H1 (cell line): ENCODE measurements around the gene GCK. TPM values are rescaled to one million over a fixed set of nuclear protein-coding genes. Genes with fewer than 3 reads are reported as not detected.

Experiments used
- CTCF ChIA-PET: fragments of 300-600 bp; sonication (Branson Sonifier 250); formaldehyde crosslinking; loops from one replicate; lab custom pipeline; 2021; ENCODE audit not compliant: partially characterized antibody; lab: Charles Lee
- POLR2A ChIA-PET: fragments of 300-600 bp; sonication (Branson Sonifier 250); formaldehyde crosslinking; loops from one replicate; lab custom pipeline; 2021; ENCODE audit warnings: inconsistent platforms; ENCODE audit not compliant: partially characterized antibody; lab: Charles Lee
- DNase-seq, 2 experiments: peaks; one replicate each; pipeline versions ENCODE4 v3.0.0 to v3.0.0-alpha.2; 2010 to 2022; ENCODE audit warnings: low spot score in 2 of 2, low read depth in 1 of 2, mixed read lengths in 1 of 2
- FAIRE-seq: peaks from 2 replicates; lab custom pipeline; 2011; peaks lifted over from hg19 to GRCh38; lab: Jason Lieb, UNC
- H2AFZ ChIP-seq: 2 replicates; pipeline ENCODE4 v1.8.1; 2012; ENCODE audit warnings: low read length, inconsistent platforms
- H2AK5ac ChIP-seq: 2 replicates; pipeline ENCODE4 v1.6.1; 2013; ENCODE audit warnings: low read depth, low read length
- H2BK120ac ChIP-seq: replicated peaks from 2 replicates; pipeline ENCODE3; 2013; ENCODE audit warnings: low read depth, low read length, inconsistent platforms
- H2BK12ac ChIP-seq: 2 replicates; pipeline ENCODE4 v1.6.1; 2013; ENCODE audit warnings: low read depth, low read length
- H2BK15ac ChIP-seq: 2 replicates; pipeline ENCODE4 v1.6.1; 2013; ENCODE audit warnings: low read length
- H2BK20ac ChIP-seq: 2 replicates; pipeline ENCODE4 v1.6.1; 2013; ENCODE audit warnings: low read length
- H2BK5ac ChIP-seq: 2 replicates; pipeline ENCODE4 v1.6.1; 2013; ENCODE audit warnings: low read depth, low read length
- H3K14ac ChIP-seq: 2 replicates; pipeline ENCODE4 v1.6.1; 2013; ENCODE audit warnings: inconsistent platforms; ENCODE audit not compliant: insufficient read length
- H3K18ac ChIP-seq: 2 replicates; pipeline ENCODE4 v1.6.1; 2013; ENCODE audit warnings: low read length; ENCODE audit errors: extremely low read depth
- H3K23ac ChIP-seq: 2 replicates; pipeline ENCODE4 v1.6.1; 2013; ENCODE audit warnings: inconsistent platforms; ENCODE audit not compliant: insufficient read length
- H3K23me2 ChIP-seq: 2 replicates; pipeline ENCODE4 v1.6.1; 2013; ENCODE audit warnings: low read depth, low read length
- H3K27ac ChIP-seq: 2 replicates; pipeline ENCODE4 v1.6.1; 2011; ENCODE audit warnings: low read depth, low read length, inconsistent platforms
- H3K27me3 ChIP-seq, 4 experiments: replicated peaks in 1 of 4; 1 replicate in 1 of 4; 2 replicates in 3 of 4; pipeline versions ENCODE4 v1.6.1 to v1.8.1; 2011 to 2013; ENCODE audit warnings: low read length in 3 of 4, mild to moderate bottlenecking in 3 of 4, inconsistent platforms in 2 of 4, mixed read lengths in 2 of 4, moderate library complexity in 1 of 4; ENCODE audit not compliant: control insufficient read depth in 3 of 4, insufficient read depth in 3 of 4; ENCODE audit errors: extremely low read depth in 1 of 4
- H3K36me3 ChIP-seq, 4 experiments: 2 replicates each; pipeline versions ENCODE4 v1.6.1 to v1.8.1; 2011 to 2013; ENCODE audit warnings: mild to moderate bottlenecking in 4 of 4, low read length in 3 of 4, moderate library complexity in 2 of 4, control low read depth in 1 of 4, inconsistent platforms in 1 of 4; ENCODE audit not compliant: insufficient read depth in 4 of 4, control insufficient read depth in 2 of 4
- H3K4ac ChIP-seq: replicated peaks from 2 replicates; pipeline ENCODE3; 2013; ENCODE audit warnings: low read length, low read depth, mixed read lengths, inconsistent platforms; ENCODE audit not compliant: insufficient read length
- H3K4me1 ChIP-seq, 4 experiments: replicated peaks in 1 of 4; 1 replicate in 1 of 4; 2 replicates in 3 of 4; pipeline versions ENCODE4 v1.6.1 to v1.8.1; 2011 to 2013; ENCODE audit warnings: low read length in 3 of 4, inconsistent platforms in 2 of 4, mixed read lengths in 1 of 4; ENCODE audit not compliant: insufficient read depth in 4 of 4, control insufficient read depth in 3 of 4
- H3K4me2 ChIP-seq, 2 experiments: 2 replicates each; pipeline versions ENCODE4 v1.6.1 to v1.8.1; 2011 to 2013; ENCODE audit warnings: low read depth in 2 of 2, low read length in 2 of 2, control low read depth in 1 of 2, inconsistent platforms in 1 of 2, mild to moderate bottlenecking in 1 of 2; ENCODE audit not compliant: insufficient read depth in 1 of 2
- H3K4me3 ChIP-seq, 4 experiments: fragments of 200-600, 300-600 bp in 1 of 4; sonication (generic), shearing (Covaris generic), sonication (Bioruptor Twin) in 1 of 4; 2 replicates each; pipeline versions ENCODE4 v1.5.1 to v1.8.1; 2011 to 2016; ENCODE audit warnings: low read length in 4 of 4, low read depth in 3 of 4, control low read depth in 2 of 4, inconsistent platforms in 2 of 4, mild to moderate bottlenecking in 2 of 4, mixed read lengths in 1 of 4, moderate library complexity in 1 of 4; ENCODE audit not compliant: insufficient read depth in 2 of 4; ENCODE audit errors: extremely low read depth in 1 of 4
- H3K56ac ChIP-seq: replicated peaks from 2 replicates; pipeline ENCODE3; 2013; ENCODE audit warnings: low read depth, mild to moderate bottlenecking, mixed read lengths, low read length, inconsistent platforms; ENCODE audit not compliant: insufficient read length
- H3K79me1 ChIP-seq: 2 replicates; pipeline ENCODE4 v1.6.1; 2013; ENCODE audit warnings: low read depth, low read length, control low read depth
- H3K79me2 ChIP-seq, 2 experiments: 2 replicates each; pipeline versions ENCODE4 v1.6.1 to v1.8.1; 2012 to 2013; ENCODE audit warnings: low read length in 2 of 2, mild to moderate bottlenecking in 2 of 2, inconsistent platforms in 1 of 2; ENCODE audit not compliant: insufficient read depth in 2 of 2, control insufficient read depth in 1 of 2
- H3K9ac ChIP-seq, 4 experiments: replicated peaks in 1 of 4; 1 replicate in 1 of 4; 2 replicates in 3 of 4; pipeline versions ENCODE4 v1.6.1 to v1.8.1; 2011 to 2013; ENCODE audit warnings: low read depth in 3 of 4, low read length in 3 of 4, control low read depth in 2 of 4, mild to moderate bottlenecking in 2 of 4, moderate library complexity in 2 of 4, inconsistent platforms in 1 of 4; ENCODE audit errors: extremely low read depth in 1 of 4
- H3K9me3 ChIP-seq, 2 experiments: 2 replicates each; pipeline versions ENCODE4 v1.6.1 to v1.8.1; 2012 to 2013; ENCODE audit warnings: mild to moderate bottlenecking in 2 of 2, moderate library complexity in 2 of 2, control low read depth in 1 of 2, inconsistent platforms in 1 of 2, low read depth in 1 of 2, low read length in 1 of 2, mixed read lengths in 1 of 2; ENCODE audit not compliant: insufficient read depth in 2 of 2
- H4K20me1 ChIP-seq, 2 experiments: replicated peaks in 1 of 2; 2 replicates each; pipeline versions ENCODE3 to v1.8.1; 2011 to 2013; ENCODE audit warnings: inconsistent platforms in 2 of 2, low read length in 2 of 2, mild to moderate bottlenecking in 1 of 2; ENCODE audit not compliant: insufficient read depth in 2 of 2, control insufficient read depth in 1 of 2
- H4K5ac ChIP-seq: 2 replicates; pipeline ENCODE4 v1.6.1; 2013; ENCODE audit warnings: low read length, low read depth, mixed read lengths, inconsistent platforms; ENCODE audit not compliant: insufficient read length
- H4K8ac ChIP-seq: 2 replicates; pipeline ENCODE4 v1.8.0; 2013; ENCODE audit warnings: mild to moderate bottlenecking, moderate library complexity, low read length, inconsistent platforms; ENCODE audit not compliant: insufficient read depth; ENCODE audit errors: extremely low read depth
- H4K91ac ChIP-seq: replicated peaks from 2 replicates; pipeline ENCODE3; 2013; ENCODE audit warnings: low read length, mixed read lengths, inconsistent platforms; ENCODE audit not compliant: insufficient read length
- E2F6 ChIP-seq: IDR thresholded peaks from 2 replicates; pipeline ENCODE4 v1.6.1; 2012; ENCODE audit warnings: inconsistent platforms
- KDM4A ChIP-seq: IDR thresholded peaks from one replicate; pipeline ENCODE4 v1.7.1; 2012; ENCODE audit warnings: low read depth, mild to moderate bottlenecking, moderate library complexity, low read length, inconsistent platforms; ENCODE audit not compliant: severe bottlenecking
- MAX ChIP-seq: IDR thresholded peaks from 2 replicates; pipeline ENCODE4 v1.6.1; 2012; ENCODE audit warnings: inconsistent platforms
- RAD21 ChIP-seq, 2 experiments: IDR thresholded peaks in 1 of 2; conservative IDR thresholded peaks in 1 of 2; 2 replicates each; pipeline ENCODE4 v1.6.1; 2011; ENCODE audit warnings: low read depth in 2 of 2, low read length in 2 of 2, improper control_type of control experiment in 1 of 2, inconsistent platforms in 1 of 2, mild to moderate bottlenecking in 1 of 2, moderate library complexity in 1 of 2
- SIN3A ChIP-seq, 2 experiments: IDR thresholded peaks in 1 of 2; conservative IDR thresholded peaks in 1 of 2; 2 replicates each; pipeline ENCODE4 v1.6.1; 2011 to 2012; ENCODE audit warnings: low read length in 2 of 2, improper control_type of control experiment in 1 of 2, low read depth in 1 of 2, mild to moderate bottlenecking in 1 of 2
- TEAD4 ChIP-seq: IDR thresholded peaks from 2 replicates; pipeline ENCODE4 v1.6.1; 2012; ENCODE audit warnings: low read depth, low read length, inconsistent platforms, mixed read lengths
- YY1 ChIP-seq: IDR thresholded peaks from 2 replicates; pipeline ENCODE4 v1.6.1; 2011; ENCODE audit warnings: low read depth, mild to moderate bottlenecking, low read length
- WGBS, 2 experiments: shearing (Covaris generic) in 1 of 2; methylation state at CpG; one replicate each; pipeline versions ENCODE4 v1.1.6 to v1.1.7; 2013 to 2015; ENCODE audit warnings: low lambda C conversion rate in 2 of 2, mixed read lengths in 2 of 2, inconsistent platforms in 1 of 2, low coverage in 1 of 2, missing lambda C conversion rate in 1 of 2; ENCODE audit not compliant: insufficient replicate concordance in 2 of 2, insufficient coverage in 1 of 2, insufficient read length in 1 of 2; ENCODE audit errors: extremely low coverage in 1 of 2, missing lambda C conversion rate in 1 of 2; 5-methylcytosine and 5-hydroxymethylcytosine counted together
- polyA plus RNA-seq, 7 experiments: library from polyadenylated mRNA; depleted of rRNA in 3 of 7; stranded (reverse) in 5 of 7; unstranded in 2 of 7; fragments of >200 nt in 5 of 7; fragments of 200-250 nt in 2 of 7; gene quantifications; 1 replicate in 5 of 7; 2 replicates in 1 of 7; 4 replicates in 1 of 7; pipeline versions ENCODE4 v1.2.1 to v1.2.3, GENCODE V29; 2011 to 2013; ENCODE audit warnings: missing spikeins in 2 of 7, mixed read lengths in 2 of 7
- total RNA-seq: library from RNA; stranded (reverse); fragmentation: NEBNext Ultra II Directional; extraction: Animal tissue kit (Norgen Biotek cat#: 25700); gene quantifications from 2 replicates; pipeline ENCODE4 v1.2.1, GENCODE V29; 2021

The GCK gene
- total and polyA plus RNA-seq, 2 of the 8 experiments (the other 6 are each of a cell fraction or from before 2014, with no cell fraction given): 2.4 to 4.9 TPM

- Histone ChIP-seq H3K27me3 (peaks cover 0 to 29% (median 16%) of the 10 kb centered on the region in 4 experiments; a peak in 6 of 7 replicates), H3K23me2 (peaks cover 15% of the 10 kb centered on the region), H2BK12ac (peak within 1 kb of the TSS; percentile 60; the same call in 1 of the 2 replicates), H3K27ac (no peak within 1 kb of the TSS), H3K23ac (no peak within 1 kb of the TSS), H3K4ac (peak within 1 kb of the TSS; percentile 21), H3K4me2 (peak within 1 kb of the TSS; percentile 84 to 98), H2AK5ac (0 out of 2 replicates have a peak within 1 kb of the TSS, but pooled peaks have one; percentile 65), H2BK120ac (no peak within 1 kb of the TSS), H4K91ac (no peak within 1 kb of the TSS), H3K79me1 (peaks cover 4% of the 10 kb centered on the region; the same call in 1 of the 2 replicates), H3K4me3 (peak within 1 kb of the TSS; percentile 52 to 87 (median 64)), H3K14ac (no peak within 1 kb of the TSS), H3K9me3 (no peaks in the 10 kb centered on the region), H4K5ac (peak within 1 kb of the TSS; percentile 18), H2AFZ (no peak within 1 kb of the TSS; the same call in 1 of the 2 replicates), H3K18ac (no peak within 1 kb of the TSS; the same call in none of the 2 replicates), H3K79me2 (no peaks in the 10 kb centered on the region; a peak in 1 of 4 replicates), H4K20me1 (peaks cover 2 to 3% of the 10 kb centered on the region in 2 experiments), H3K4me1 (peaks cover 0 to 12% (median 9%) of the 10 kb centered on the region in 4 experiments; a peak in 6 of 7 replicates), H2BK15ac (peak within 1 kb of the TSS; percentile 36; the same call in 1 of the 2 replicates), H2BK20ac (no peak within 1 kb of the TSS), H2BK5ac (peak within 1 kb of the TSS; percentile 35; the same call in 1 of the 2 replicates), H3K9ac (no peak within 1 kb of the TSS; a peak in 2 of 7 replicates), H3K36me3 (no peaks in the 10 kb centered on the region; a peak in 2 of 8 replicates), H4K8ac (peak within 1 kb of the TSS; percentile 36; the same call in 1 of the 2 replicates), H3K56ac (no peak within 1 kb of the TSS)
- DNase-seq (peak in 1 of 2 experiments; percentile 78), FAIRE-seq (no peak)
- CTCF ChIA-PET: interaction anchor here (1.2 to 1.4 kb wide), 2 partner anchors 31 to 117 kb away, joined by 4 to 5 read pairs; no protein-coding TSS in a partner anchor
- WGBS, 2 experiments: 7% methylated on average over 31 of the region's 87 CpGs; no CpG with 5 or more reads in 1 of the 2 experiments
- POLR2A ChIA-PET: interaction anchor here (1.0 to 2.0 kb wide), 3 partner anchors 11 to 43 kb away, joined by 3 to 13 read pairs (median 8); no protein-coding TSS in a partner anchor
- TF ChIP-seq SIN3A (conservative IDR thresholded peaks at IDR 0.05 in 1 of 2, IDR thresholded peaks at IDR 0.05 in 1 of 2; ENCODE audit: low read depth in 1 of 2, low read length in 2 of 2): 0 out of 4 replicates have a peak, but pooled peaks of 1 of the 2 experiments have one; percentile 27
- TF ChIP-seq TEAD4: no peak
- TF ChIP-seq MAX: 0 out of 2 replicates have a peak, but pooled peaks have one; percentile 36
- no peak; a peak in 1 of 4 replicates for TF ChIP-seq RAD21 (IDR thresholded peaks at IDR 0.05 in 1 of 2, conservative IDR thresholded peaks at IDR 0.05 in 1 of 2; ENCODE audit: low read depth in 2 of 2, low read length in 2 of 2)
- TF ChIP-seq KDM4A: peak; percentile 56
- TF ChIP-seq E2F6: 0 out of 2 replicates have a peak, but pooled peaks have one; percentile 8
- TF ChIP-seq YY1: peak; percentile 45; the same call in 1 of the 2 replicates
Observed at GRCh38 chr7:44103923-44104859, 85.0 kb downstream of the GCK start, which contains the start of gene AEBP1. Gene AEBP1, plus strand, starts transcription at chr7:44104345. Its CDS starts 321 bp downstream, at chr7:44104666.
